Thyroid gland (tissue), 4 donors: ENCODE results near the gene FOXJ3. TPM values are rescaled to one million over a fixed set of nuclear protein-coding genes. Genes with fewer than 3 reads are reported as not detected.

Source experiments
- DNase-seq, 2 donors: peaks; one replicate each; pipeline ENCODE4 v3.0.0-alpha.2; 2019
- H3K27ac ChIP-seq, 3 donors: fragments of 200-600 bp; sonication (generic); 1 replicate in 2 of 3; 2 replicates in 1 of 3; pipeline ENCODE4 v1.5.1; 2016 to 2019; ENCODE audit warnings: mild to moderate bottlenecking in 1 of 3, moderate library complexity in 1 of 3
- H3K27me3 ChIP-seq: fragments of 200-600 bp; sonication (generic); one replicate; pipeline ENCODE4 v1.5.1; 2019
- H3K36me3 ChIP-seq, 2 donors: fragments of 200-600 bp; sonication (generic); one replicate each; pipeline ENCODE4 v1.5.1; 2016 to 2019
- H3K4me1 ChIP-seq, 2 donors: fragments of 200-600 bp; sonication (generic); one replicate each; pipeline ENCODE4 v1.5.1; 2017 to 2019
- H3K4me3 ChIP-seq, 3 donors: fragments of 200-600 bp; sonication (generic); replicated peaks in 1 of 3; 1 replicate in 2 of 3; 2 replicates in 1 of 3; pipeline ENCODE4 v1.5.1; 2016; ENCODE audit warnings: mild to moderate bottlenecking in 1 of 3
- H3K9me3 ChIP-seq: fragments of 200-600 bp; sonication (generic); one replicate; pipeline ENCODE4 v1.5.1; 2017
- CTCF ChIP-seq, 6 experiments: fragments of 200-600 bp in 3 of 6; fragments of 450-650 bp in 3 of 6; sonication (generic) in 3 of 6; IDR thresholded peaks; one replicate each; pipeline ENCODE4 v1.5.1; 2016 to 2019; ENCODE audit warnings: antibody characterized with exemption in 6 of 6, mild to moderate bottlenecking in 2 of 6, inconsistent platforms in 1 of 6, moderate library complexity in 1 of 6
- POLR2A ChIP-seq, 2 donors: fragments of 450-650 bp; IDR thresholded peaks; one replicate each; pipeline ENCODE4 v1.6.1; 2017; ENCODE audit warnings: antibody characterized with exemption in 2 of 2, mild to moderate bottlenecking in 2 of 2, moderate library complexity in 1 of 2
- WGBS, 2 donors: methylation state at CpG; one replicate each; pipeline ENCODE4 v1.1.5; 2017; 5-methylcytosine and 5-hydroxymethylcytosine counted together
- intact Hi-C: fragments of 100-400 bp; cut with DNase I; formaldehyde crosslinking; loops from one replicate; pipeline ENCODE4 v1.15.1; 2023
- total RNA-seq, 4 donors: library from RNA; depleted of rRNA; stranded (reverse); fragments of >200 nt; gene quantifications; one replicate each; pipeline ENCODE4 v1.2.3, GENCODE V29; 2016

Gene FOXJ3
- total RNA-seq, 4 donors from 2014 or later = 55.4 to 87.5 (median 81.0) TPM

DNA sequence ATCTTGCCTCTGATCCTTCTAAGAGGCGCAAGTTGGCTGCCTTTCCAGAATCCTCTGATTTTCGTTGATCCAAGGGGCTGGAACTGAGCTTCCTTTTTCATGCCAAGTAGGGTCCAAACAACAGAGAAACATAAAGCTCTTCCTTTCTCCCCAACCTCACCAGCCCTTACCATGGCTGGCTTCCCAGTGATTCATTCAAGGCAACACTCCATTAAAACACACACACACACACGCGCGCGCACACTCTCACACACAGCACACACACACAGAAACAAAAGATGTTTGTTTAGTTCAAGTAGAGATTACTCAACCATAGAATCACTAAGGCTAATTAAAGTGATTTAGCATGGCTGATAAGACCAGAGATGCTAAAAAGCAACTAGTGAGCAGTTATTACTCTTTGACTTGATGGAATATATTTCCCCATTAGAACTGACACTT, 157.5 kb downstream of the FOXJ3 start:
- Histone ChIP-seq H3K4me1 (peaks cover 25 to 30% of the 10 kb centered on the region in 2 donors), H3K27ac (peak overlapping the region in 1 of 3 donors; percentile 35), H3K9me3 (no peaks in the 10 kb centered on the region), H3K27me3 (no peaks in the 10 kb centered on the region), H3K4me3 (no peak overlapping the region), H3K36me3 (peaks cover 0 to 3% of the 10 kb centered on the region in 2 donors)
- peak; percentile 87 to 89 for DNase-seq
- intact Hi-C loops = no loop called here
- TF ChIP-seq CTCF (IDR thresholded peaks at IDR 0.05) (no peak), POLR2A (IDR thresholded peaks at IDR 0.05) (no peak)
- 20 to 23% methylated on average over 6 of the region's 6 CpGs for WGBS, 2 donors

- intact Hi-C loops = no loop called here
- H3K36me3 ChIP-seq = peaks cover 0 to 3% of the 10 kb centered on the region in 2 donors
- H3K27ac ChIP-seq = peak overlapping the region in 1 of 3 donors; percentile 35
- 74 to 77% methylated on average over 4 of the region's 4 CpGs for WGBS, 2 donors
- peaks cover 26 to 35% of the 10 kb centered on the region in 2 donors for H3K4me1 ChIP-seq
- peak; percentile 31 to 38 for DNase-seq
- H3K4me3 ChIP-seq = no peak overlapping the region
- no peaks in the 10 kb centered on the region for H3K9me3 ChIP-seq
- TF ChIP-seq POLR2A (IDR thresholded peaks at IDR 0.05) (no peak), CTCF (IDR thresholded peaks at IDR 0.05) (peak; percentile 48 to 65 (median 58))
- no peaks in the 10 kb centered on the region for H3K27me3 ChIP-seq
Observed at GRCh38 chr1:42176902-42177519, 158.0 kb downstream of the FOXJ3 start.

GRCh38 chr1:42175314-42176054, 159.6 kb downstream of the FOXJ3 start:
- no peak for DNase-seq
- Histone ChIP-seq H3K27me3 (no peaks in the 10 kb centered on the region), H3K9me3 (no peaks in the 10 kb centered on the region), H3K4me1 (peaks cover 38 to 49% of the 10 kb centered on the region in 2 donors), H3K36me3 (no peaks in the 10 kb centered on the region), H3K4me3 (no peak overlapping the region), H3K27ac (no peak overlapping the region)
- intact Hi-C loops = no loop called here
- TF ChIP-seq CTCF (IDR thresholded peaks at IDR 0.05) (no peak), POLR2A (IDR thresholded peaks at IDR 0.05) (no peak)
- 93 to 94% methylated on average over 6 to 7 of the region's 7 CpGs for WGBS, 2 donors

DNA sequence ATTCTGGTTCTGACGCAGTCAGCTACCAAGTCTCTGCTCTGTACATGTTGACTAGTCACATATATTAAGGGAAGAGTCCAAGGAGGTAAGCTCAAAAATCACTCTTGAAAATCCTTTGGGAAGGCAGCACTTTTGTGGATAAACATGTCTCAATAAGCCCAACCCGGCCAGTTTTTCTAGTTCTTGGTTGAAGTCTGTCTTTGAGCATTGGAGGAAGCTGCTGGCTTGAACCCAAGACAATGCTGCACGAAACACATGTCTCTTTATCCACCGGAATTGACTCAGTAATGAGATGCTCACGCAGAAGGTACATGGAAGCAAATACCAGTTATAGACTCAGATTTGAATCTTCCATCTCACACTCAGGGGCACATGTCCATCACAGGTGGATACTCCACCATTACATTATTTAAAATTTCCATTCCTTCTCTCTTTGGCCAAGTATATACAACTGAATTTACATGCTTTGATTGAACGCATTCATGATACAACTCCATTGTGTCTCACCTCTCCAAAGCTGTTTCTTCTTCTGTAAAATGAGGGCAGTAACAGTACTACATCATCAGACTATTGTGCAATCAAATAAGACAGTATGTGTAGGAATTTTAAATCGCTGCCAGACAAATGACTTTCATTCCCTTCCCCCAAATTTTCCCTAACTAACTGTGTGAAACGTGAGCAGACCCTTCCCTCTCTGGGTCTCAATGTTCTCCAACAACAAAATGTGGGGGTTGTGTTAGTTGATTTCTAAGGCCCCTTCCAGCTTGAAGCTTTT, 160.9 kb downstream of the FOXJ3 start:
- WGBS, 2 donors = 72 to 84% methylated on average over 8 of the region's 8 CpGs
- peaks cover 38 to 49% of the 10 kb centered on the region in 2 donors for H3K4me1 ChIP-seq
- no peaks in the 10 kb centered on the region for H3K9me3 ChIP-seq
- no peaks in the 10 kb centered on the region for H3K27me3 ChIP-seq
- H3K27ac ChIP-seq = peak overlapping the region in 1 of 3 donors; percentile 1
- no peak overlapping the region for H3K4me3 ChIP-seq
- no peaks in the 10 kb centered on the region for H3K36me3 ChIP-seq
- intact Hi-C loops = no loop called here
- TF ChIP-seq CTCF (IDR thresholded peaks at IDR 0.05) (no peak), POLR2A (IDR thresholded peaks at IDR 0.05) (no peak)
- DNase-seq = no peak
